Heart left ventricle (tissue), 16 donors: ENCODE measurements around the gene OR6C68. TPM values are rescaled to one million over a fixed set of nuclear protein-coding genes. Genes with fewer than 3 reads are reported as not detected.
"Not testable (repeated sequence)": the region's sequence is repeated elsewhere in the genome, so short reads cannot be mapped to it uniquely, and the experiment has no call there.

Experiments
- ATAC-seq, 4 donors: fragments of 200-7000 bp; cut with Tn5 transposase; one replicate each; pipeline ENCODE4 v1.9.1; 2020 to 2022; ENCODE audit warnings: moderate library complexity in 4 of 4, mild to moderate bottlenecking in 3 of 4, moderate number of reproducible peaks in 1 of 4
- DNase-seq, 5 donors: peaks; one replicate each; pipeline ENCODE4 v3.0.0-alpha.2; 2020
- H3K27ac ChIP-seq, 12 donors: fragments of 200-600 bp; sonication (generic) in 4 of 12; one replicate each; pipeline versions ENCODE4 v1.5.0 to v1.8.0; 2016 to 2022; ENCODE audit warnings: mild to moderate bottlenecking in 2 of 12
- H3K27me3 ChIP-seq, 9 donors: fragments of 200-600 bp; sonication (generic) in 2 of 9; one replicate each; pipeline versions ENCODE4 v1.5.1 to v1.8.0; 2016 to 2022; ENCODE audit warnings: mild to moderate bottlenecking in 3 of 9
- H3K36me3 ChIP-seq, 9 donors: fragments of 200-600 bp; sonication (generic) in 2 of 9; one replicate each; pipeline versions ENCODE4 v1.5.0 to v1.8.0; 2018 to 2022; ENCODE audit warnings: mild to moderate bottlenecking in 2 of 9
- H3K4me1 ChIP-seq, 12 donors: fragments of 200-600 bp; sonication (generic) in 4 of 12; one replicate each; pipeline versions ENCODE4 v1.5.0 to v1.8.0; 2016 to 2022; ENCODE audit warnings: mild to moderate bottlenecking in 3 of 12
- H3K4me3 ChIP-seq, 12 donors: fragments of 200-600 bp; sonication (generic) in 4 of 12; one replicate each; pipeline versions ENCODE4 v1.5.0 to v1.8.0; 2017 to 2022; ENCODE audit warnings: mild to moderate bottlenecking in 9 of 12, moderate library complexity in 4 of 12
- H3K9me3 ChIP-seq, 12 donors: fragments of 200-600 bp; sonication (generic) in 4 of 12; one replicate each; pipeline versions ENCODE4 v1.5.0 to v1.8.0; 2016 to 2022; ENCODE audit warnings: mild to moderate bottlenecking in 1 of 12
- POLR2A ChIP-seq, 2 donors: fragments of 450-650 bp; IDR thresholded peaks; one replicate each; pipeline ENCODE4 v1.6.1; 2017; ENCODE audit warnings: antibody characterized with exemption in 2 of 2, mild to moderate bottlenecking in 2 of 2, moderate library complexity in 2 of 2
- WGBS, 4 donors: extraction: QIAGEN DNeasy Blood & Tissue Kit in 2 of 4; methylation state at CpG; one replicate each; pipeline versions ENCODE4 v1.1.5 to v1.1.7; 2013 to 2018; 5-methylcytosine and 5-hydroxymethylcytosine counted together
- intact Hi-C, 10 donors: fragments of 100-400 bp; cut with DNase I; formaldehyde crosslinking; loops; one replicate each; pipeline versions ENCODE4 v1.11.1 to v1.14.2; 2022
- polyA plus RNA-seq, 2 donors: library from polyadenylated mRNA; stranded (reverse); fragments of 200-250 nt; gene quantifications; one replicate each; pipeline ENCODE4 v1.2.3, GENCODE V29; 2013
- total RNA-seq, 9 donors: library from RNA; depleted of rRNA in 2 of 9; stranded (reverse); fragments of >200 nt in 2 of 9; fragmentation: NEBNext Ultra II Directional in 3 of 9; extraction: Animal tissue kit (Norgen Biotek cat#: 25700) in 3 of 9; gene quantifications; one replicate each; pipeline versions ENCODE4 v1.1.0 to v1.2.4, GENCODE V29; 2016 to 2023
- TF ChIP-seq, protein P1 (sequence below), 12 donors: fragments of 200-600 bp; sonication (generic) in 4 of 12; IDR thresholded peaks; one replicate each; pipeline versions ENCODE4 v1.5.0 to v1.8.0; 2018 to 2022; ENCODE audit warnings: antibody characterized with exemption in 12 of 12, mild to moderate bottlenecking in 5 of 12
- donor health status: ischemic (EF 13 %, LVEDD 7.1; RV severe dilation, severe dysfunction).
- donor health status: healthy with polysubstance abuse.
- donor health status: DM: no; HTN: yes; CAD: no.
- donor health status: DM: no; HTN: no; CAD: no.
- donor health status: ischemic (EF 25% LVEDD 6.9; RV normal size, moderate dysfunction).
- donor health status: ischemic (EF 25% LVEDD 5.7; RV mildly dilated, moderate dysfunction).
- donor health status: healthy.
- donor health status: DM: yes; HTN: yes; CAD: no.
- donor health status: ischemic (EF 35%, LVEDD 5.7; RV mildly dilated, moderate dysfunction).
- donor health status: nonischemic (EF 11% LVEDD 7.7; RV severe dilation, severe dysfunction).
- donor health status: DM: yes; HTN: yes; CAD: no.
- donor health status: PGD.
- donor health status: ischemic (EF 29% LVEDD 5.4; RV normal size, mild dysfunction).
- donor health status: nonischemic (EF 23%, LVEDD 6.1; RV moderate dilation, normal function).

Gene OR6C68
- total and polyA plus RNA-seq, 11 donors = not detected

- DNase-seq (no peak), ATAC-seq (no peak)
- no peak overlapping the region for H3K4me3 ChIP-seq
- peaks cover 0 to 5% (median 0%) of the 10 kb centered on the region in 9 donors for H3K27me3 ChIP-seq
- TF ChIP-seq POLR2A (IDR thresholded peaks at IDR 0.05) = no peak
- TF ChIP-seq, protein P1, sequence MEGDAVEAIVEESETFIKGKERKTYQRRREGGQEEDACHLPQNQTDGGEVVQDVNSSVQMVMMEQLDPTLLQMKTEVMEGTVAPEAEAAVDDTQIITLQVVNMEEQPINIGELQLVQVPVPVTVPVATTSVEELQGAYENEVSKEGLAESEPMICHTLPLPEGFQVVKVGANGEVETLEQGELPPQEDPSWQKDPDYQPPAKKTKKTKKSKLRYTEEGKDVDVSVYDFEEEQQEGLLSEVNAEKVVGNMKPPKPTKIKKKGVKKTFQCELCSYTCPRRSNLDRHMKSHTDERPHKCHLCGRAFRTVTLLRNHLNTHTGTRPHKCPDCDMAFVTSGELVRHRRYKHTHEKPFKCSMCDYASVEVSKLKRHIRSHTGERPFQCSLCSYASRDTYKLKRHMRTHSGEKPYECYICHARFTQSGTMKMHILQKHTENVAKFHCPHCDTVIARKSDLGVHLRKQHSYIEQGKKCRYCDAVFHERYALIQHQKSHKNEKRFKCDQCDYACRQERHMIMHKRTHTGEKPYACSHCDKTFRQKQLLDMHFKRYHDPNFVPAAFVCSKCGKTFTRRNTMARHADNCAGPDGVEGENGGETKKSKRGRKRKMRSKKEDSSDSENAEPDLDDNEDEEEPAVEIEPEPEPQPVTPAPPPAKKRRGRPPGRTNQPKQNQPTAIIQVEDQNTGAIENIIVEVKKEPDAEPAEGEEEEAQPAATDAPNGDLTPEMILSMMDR (IDR thresholded peaks at IDR 0.05) = no peak
- no peaks in the 10 kb centered on the region for H3K4me1 ChIP-seq
- no peaks in the 10 kb centered on the region for H3K9me3 ChIP-seq
- no peaks in the 10 kb centered on the region for H3K36me3 ChIP-seq
- H3K27ac ChIP-seq = no peak overlapping the region
- intact Hi-C loops = loop anchor here in 1 of 10 donors (10.0 kb wide), 1 partner anchor 166 kb away; no protein-coding TSS in a partner anchor
Measured at GRCh38 chr12:55448825-55449224, 43.4 kb upstream of the OR6C68 start.

DNA sequence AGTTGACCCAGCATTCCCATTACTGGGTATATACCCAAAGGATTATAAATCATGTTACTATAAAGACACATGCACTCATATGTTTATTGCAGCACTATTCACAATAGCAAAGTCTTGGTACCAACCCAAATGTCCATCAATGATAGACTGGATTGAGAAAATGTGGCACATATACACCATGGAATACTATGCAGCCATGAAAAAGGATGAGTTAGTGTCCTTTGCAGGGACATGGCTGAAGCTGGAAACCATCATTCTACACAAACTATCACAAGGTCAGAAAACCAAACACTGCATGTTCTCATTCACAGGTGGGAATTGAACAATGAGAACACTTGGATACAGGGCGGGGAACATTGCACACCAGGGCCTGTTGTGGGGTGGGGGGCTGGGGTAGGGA is 27.3 kb upstream of the OR6C68 start:
- WGBS, 4 donors = 85 to 100% (median 93%) methylated on average over 1 of the region's 1 CpG
- DNase-seq, H3K4me1 ChIP-seq, H3K27ac ChIP-seq, ATAC-seq, H3K9me3 ChIP-seq, H3K4me3 ChIP-seq, intact Hi-C loops, H3K36me3 ChIP-seq, H3K27me3 ChIP-seq: not testable (repeated sequence)

DNA sequence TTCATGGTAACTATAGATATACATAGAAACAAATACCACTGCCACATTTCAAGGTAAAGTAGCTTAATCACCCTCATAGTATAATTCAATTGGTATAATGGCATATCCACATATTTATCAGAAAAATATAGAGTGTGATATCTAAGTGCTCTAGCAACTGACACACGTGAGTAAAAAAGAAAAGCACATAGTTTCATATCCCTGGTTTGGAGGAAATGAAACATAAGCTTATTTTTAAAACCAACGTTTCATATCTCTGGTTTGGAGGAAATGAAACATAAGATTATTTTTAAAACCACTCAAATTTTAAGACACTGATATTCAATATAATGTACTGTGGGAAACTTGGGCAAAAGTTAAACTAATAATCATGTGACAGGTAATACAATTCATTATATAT is 24.3 kb upstream of the OR6C68 start:
- Histone ChIP-seq H3K36me3 (no peaks in the 10 kb centered on the region), H3K4me1 (no peaks in the 10 kb centered on the region), H3K9me3 (peaks cover 0 to 5% (median 0%) of the 10 kb centered on the region in 12 donors), H3K27me3 (no peaks in the 10 kb centered on the region), H3K27ac (no peak overlapping the region), H3K4me3 (no peak overlapping the region)
- no peak for TF ChIP-seq POLR2A (IDR thresholded peaks at IDR 0.05)
- TF ChIP-seq, protein P1 (IDR thresholded peaks at IDR 0.05) = no peak
- ATAC-seq (no peak), DNase-seq (no peak)
- 30 to 46% (median 42%) methylated on average over 2 of the region's 2 CpGs for WGBS, 4 donors
- intact Hi-C loops = no loop called here

GRCh38 chr12:55469291-55469690 is 22.9 kb upstream of the OR6C68 start:
- no peak for DNase-seq
- intact Hi-C loops = no loop called here
- no peaks in the 10 kb centered on the region for H3K36me3 ChIP-seq
- TF ChIP-seq, protein P1 (IDR thresholded peaks at IDR 0.05) = no peak
- TF ChIP-seq POLR2A (IDR thresholded peaks at IDR 0.05) = no peak
- H3K27me3 ChIP-seq = no peaks in the 10 kb centered on the region
- H3K4me3 ChIP-seq = no peak overlapping the region
- H3K27ac ChIP-seq = no peak overlapping the region
- peaks cover 0 to 5% (median 0%) of the 10 kb centered on the region in 12 donors for H3K9me3 ChIP-seq
- 56 to 67% (median 65%) methylated on average over 2 of the region's 2 CpGs for WGBS, 4 donors
- H3K4me1 ChIP-seq = no peaks in the 10 kb centered on the region
- ATAC-seq = no peak

DNA sequence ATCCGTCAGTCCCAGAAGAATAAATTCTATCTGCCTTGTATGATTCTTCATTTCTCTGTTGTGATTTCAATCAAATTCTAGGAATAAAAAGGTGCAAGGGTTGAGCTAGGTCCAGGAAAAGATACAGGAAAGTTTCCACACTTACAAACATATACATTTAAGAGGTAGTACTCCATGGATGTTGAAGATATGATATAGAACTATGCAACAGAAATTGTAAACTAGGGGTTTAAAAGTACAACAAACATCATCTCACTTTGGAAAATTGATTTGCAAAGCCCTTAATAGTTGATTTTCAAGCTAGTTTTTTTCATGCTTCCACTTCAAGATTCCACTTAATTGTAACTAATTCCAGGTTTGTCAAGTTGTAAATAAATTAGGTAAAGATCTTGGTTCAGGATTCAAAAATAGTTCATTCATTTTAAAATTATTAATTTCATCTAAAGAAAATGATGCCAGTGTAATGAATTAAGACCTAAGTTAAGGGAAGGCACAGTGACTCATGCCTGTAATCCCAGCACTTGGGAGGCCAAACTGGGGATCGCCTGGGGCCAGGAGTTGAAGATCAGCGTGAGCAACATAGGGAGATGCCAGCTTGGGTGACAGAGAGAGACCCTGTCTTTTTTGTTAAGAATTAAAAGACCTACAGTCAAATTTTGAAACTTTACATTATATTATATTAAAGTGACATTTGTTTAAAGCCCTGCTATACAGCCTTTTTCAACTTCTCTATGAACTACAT is 21.9 kb upstream of the OR6C68 start, which contains the start of gene OR6C70:
Gene OR6C70, minus strand, starts transcription at position 51 of the 742 bp plus-strand sequence. Its CDS starts 0 bp downstream, at position 51.
- intact Hi-C loops = no loop called here

More for the DNA sequence above, 21.9 kb upstream of the OR6C68 start, which contains the start of gene OR6C70:
- DNase-seq (no peak), ATAC-seq (no peak)
- Histone ChIP-seq H3K36me3 (no peaks in the 10 kb centered on the region), H3K9me3 (peaks cover 0 to under 1% (median 0%) of the 10 kb centered on the region in 12 donors), H3K27me3 (no peaks in the 10 kb centered on the region), H3K27ac (no peak within 1 kb of the TSS), H3K4me3 (no peak within 1 kb of the TSS), H3K4me1 (no peaks in the 10 kb centered on the region)
- TF ChIP-seq, protein P1 (IDR thresholded peaks at IDR 0.05) = no peak
- TF ChIP-seq POLR2A (IDR thresholded peaks at IDR 0.05) = no peak
- WGBS, 4 donors = 69 to 81% (median 79%) methylated on average over 3 of the region's 3 CpGs
